Measurements from ENCODE around the gene DNAH3.
"Not testable (repeated sequence)": the region's sequence is repeated elsewhere in the genome, so short reads cannot be mapped to it uniquely, and the experiment has no call there.

Gene DNAH3

GRCh38 chr16:21167929-21168602 is 17.4 kb upstream of the DNAH3 start:
- DNase-seq: no peak

- no peak for DNase-seq
These were observed 16.7 kb upstream of the DNAH3 start for GRCh38 chr16:21167360-21167759.

- no peak for DNase-seq
These were observed 15.9 kb upstream of the DNAH3 start for GRCh38 chr16:21166561-21166961.

GRCh38 chr16:21164521-21165168 is 14.0 kb upstream of the DNAH3 start:
- no peak for DNase-seq

- DNase-seq: no peak
These were observed 12.9 kb upstream of the DNAH3 start for GRCh38 chr16:21163576-21163975.

- no peak for DNase-seq
These were observed 12.1 kb upstream of the DNAH3 start for GRCh38 chr16:21162661-21163151.

- DNase-seq: no peak
These were observed 10.6 kb upstream of the DNAH3 start for GRCh38 chr16:21161211-21161610.

GRCh38 chr16:21160276-21160675 is 9.6 kb upstream of the DNAH3 start:
- DNase-seq: no peak

GRCh38 chr16:21159281-21159951 is 8.8 kb upstream of the DNAH3 start:
- DNase-seq: no peak

GRCh38 chr16:21158208-21159110 is 7.8 kb upstream of the DNAH3 start, which contains the start of gene LDAF1:
LDAF1 (plus strand) TSS chr16:21158674; CDS start chr16:21161183, 2,509 bp downstream.
- peak; percentile 1 to 21 for DNase-seq

- no peak for DNase-seq
These were observed 7.0 kb upstream of the DNAH3 start for GRCh38 chr16:21157632-21158031.

GRCh38 chr16:21156767-21157467 is 6.3 kb upstream of the DNAH3 start:
- peak in 1 of 2 experiments; percentile 4 for DNase-seq

- not testable (repeated sequence) for DNase-seq
These were observed 5.4 kb upstream of the DNAH3 start for GRCh38 chr16:21156011-21156410.

GRCh38 chr16:21153124-21153729 is 2.6 kb upstream of the DNAH3 start:
- DNase-seq: not testable (repeated sequence)

GRCh38 chr16:21152160-21153030 is 1.7 kb upstream of the DNAH3 start:
- DNase-seq: not testable (repeated sequence)

- peak in 1 of 2 experiments; percentile 25 for DNase-seq
These were observed 4.9 kb downstream of the DNAH3 start for GRCh38 chr16:21145738-21146137.

- DNase-seq: no peak
These were observed 16.6 kb downstream of the DNAH3 start for GRCh38 chr16:21134053-21134452.

GRCh38 chr16:21130811-21131210 is 19.8 kb downstream of the DNAH3 start:
- DNase-seq: no peak

- no peak for DNase-seq
These were observed 21.7 kb downstream of the DNAH3 start for GRCh38 chr16:21128991-21129390.

GRCh38 chr16:21126518-21126917 is 24.1 kb downstream of the DNAH3 start:
- DNase-seq: no peak

GRCh38 chr16:21125191-21125590 is 25.5 kb downstream of the DNAH3 start:
- no peak for DNase-seq
